SU-DHL-6 (cell line): ENCODE measurements around the gene TMEM9B.

ENCODE experiments used
- H2AFZ ChIP-seq: fragments of 200-600 bp; sonication (generic); 2 replicates; pipeline ENCODE4 v1.6.1; 2014; ENCODE audit warnings: low read depth, mild to moderate bottlenecking, moderate library complexity, mixed read lengths, antibody characterized with exemption, low read length; ENCODE audit not compliant: severe bottlenecking
- H3F3A ChIP-seq: fragments of 200-600 bp; shearing (Covaris generic); 2 replicates; pipeline ENCODE4 v1.6.0; 2016; ENCODE audit warnings: antibody characterized with exemption, mild to moderate bottlenecking; ENCODE audit not compliant: insufficient read depth
- H3K27ac ChIP-seq: fragments of 200-600 bp; sonication (generic); 2 replicates; pipeline ENCODE4 v1.5.1; 2016; ENCODE audit warnings: low read depth, mild to moderate bottlenecking, low read length, moderate library complexity, mixed read lengths
- H3K27me3 ChIP-seq: fragments of 200-600 bp; sonication (generic), shearing (Covaris generic); 2 replicates; pipeline ENCODE4 v1.6.0; 2014; ENCODE audit warnings: mild to moderate bottlenecking, low read length
- H3K36me3 ChIP-seq: fragments of 200-600 bp; sonication (generic); 2 replicates; pipeline ENCODE4 v1.6.1; 2014; ENCODE audit warnings: mild to moderate bottlenecking, low read length, mixed read lengths
- H3K4me2 ChIP-seq: fragments of 300-600, 200-600 bp; shearing (Covaris generic), sonication (generic); 2 replicates; pipeline ENCODE4 v1.6.0; 2014; ENCODE audit warnings: low read length, low read depth, mild to moderate bottlenecking; ENCODE audit not compliant: poor library complexity, severe bottlenecking
- H3K4me3 ChIP-seq: fragments of 200-600 bp; sonication (generic); 2 replicates; pipeline ENCODE4 v1.5.1; 2014; ENCODE audit warnings: antibody characterized with exemption, low read length, mild to moderate bottlenecking, mixed read lengths; ENCODE audit not compliant: insufficient read depth, poor library complexity, severe bottlenecking
- H3K79me2 ChIP-seq: fragments of 200-600 bp; sonication (generic); 2 replicates; pipeline ENCODE4 v1.6.1; 2014; ENCODE audit warnings: mild to moderate bottlenecking, low read length, moderate library complexity; ENCODE audit not compliant: insufficient read depth
- H3K9ac ChIP-seq: fragments of 200-600 bp; sonication (generic); 2 replicates; pipeline ENCODE4 v1.7.0; 2014; ENCODE audit warnings: mild to moderate bottlenecking, low read length
- H3K9me2 ChIP-seq: fragments of 200-600 bp; sonication (generic); replicated peaks from 2 replicates; pipeline ENCODE4 v1.6.1; 2014; ENCODE audit warnings: low read length; ENCODE audit not compliant: insufficient read depth
- H3K9me3 ChIP-seq: fragments of 200-600 bp; sonication (generic); 2 replicates; pipeline ENCODE4 v1.6.1; 2014; ENCODE audit warnings: low read length, mixed read lengths; ENCODE audit not compliant: insufficient read depth
- H4K20me1 ChIP-seq: fragments of 200-600 bp; sonication (generic); 2 replicates; pipeline ENCODE4 v1.6.1; 2014; ENCODE audit warnings: low read depth, mild to moderate bottlenecking, antibody characterized with exemption, low read length, moderate library complexity, mixed read lengths
- CTCF ChIP-seq: fragments of 200-600 bp; sonication (generic); IDR thresholded peaks from one replicate; pipeline ENCODE4 v1.5.1; 2017; ENCODE audit warnings: antibody characterized with exemption, mild to moderate bottlenecking, low read length, moderate library complexity; ENCODE audit not compliant: insufficient read depth, poor library complexity, severe bottlenecking
- EZH2phosphoT487 ChIP-seq: fragments of 200-600 bp; sonication (generic), shearing (Covaris generic); conservative IDR thresholded peaks from 2 replicates; pipeline ENCODE4 v1.6.1; 2018; ENCODE audit warnings: mild to moderate bottlenecking, antibody characterized with exemption, low read length, moderate library complexity, mixed read lengths

TMEM9B gene

GRCh38 chr11:8998017-8998416 is 33.8 kb upstream of the TMEM9B start:
- Histone ChIP-seq H3K4me2 (no peak overlapping the region), H3F3A (no peaks in the 10 kb centered on the region), H4K20me1 (no peaks in the 10 kb centered on the region), H3K9ac (no peak overlapping the region), H2AFZ (no peak overlapping the region), H3K9me2 (no peaks in the 10 kb centered on the region), H3K9me3 (no peaks in the 10 kb centered on the region), H3K27me3 (no peaks in the 10 kb centered on the region), H3K79me2 (no peaks in the 10 kb centered on the region), H3K4me3 (no peak overlapping the region), H3K36me3 (no peaks in the 10 kb centered on the region), H3K27ac (no peak overlapping the region)
- no peak for TF ChIP-seq EZH2phosphoT487
- no peak for TF ChIP-seq CTCF

GRCh38 chr11:8997451-8997850 is 33.2 kb upstream of the TMEM9B start:
- no peak for TF ChIP-seq CTCF
- TF ChIP-seq EZH2phosphoT487: no peak
- H3K4me2 ChIP-seq: no peak overlapping the region
- H3K9me2 ChIP-seq: no peaks in the 10 kb centered on the region
- H3F3A ChIP-seq: no peaks in the 10 kb centered on the region
- no peaks in the 10 kb centered on the region for H3K9me3 ChIP-seq
- no peaks in the 10 kb centered on the region for H3K36me3 ChIP-seq
- no peaks in the 10 kb centered on the region for H3K27me3 ChIP-seq
- H3K27ac ChIP-seq: no peak overlapping the region
- H2AFZ ChIP-seq: no peak overlapping the region
- no peak overlapping the region for H3K4me3 ChIP-seq
- no peak overlapping the region for H3K9ac ChIP-seq
- H3K79me2 ChIP-seq: no peaks in the 10 kb centered on the region
- no peaks in the 10 kb centered on the region for H4K20me1 ChIP-seq

GRCh38 chr11:8989453-8989852 is 25.2 kb upstream of the TMEM9B start:
- H2AFZ ChIP-seq: no peak overlapping the region
- H4K20me1 ChIP-seq: no peaks in the 10 kb centered on the region
- H3K79me2 ChIP-seq: no peaks in the 10 kb centered on the region
- H3K27ac ChIP-seq: no peak overlapping the region
- no peaks in the 10 kb centered on the region for H3F3A ChIP-seq
- TF ChIP-seq CTCF: no peak
- TF ChIP-seq EZH2phosphoT487: no peak
- no peaks in the 10 kb centered on the region for H3K9me3 ChIP-seq
- no peaks in the 10 kb centered on the region for H3K9me2 ChIP-seq
- no peak overlapping the region for H3K4me2 ChIP-seq
- no peaks in the 10 kb centered on the region for H3K36me3 ChIP-seq
- H3K9ac ChIP-seq: no peak overlapping the region
- no peak overlapping the region for H3K4me3 ChIP-seq
- H3K27me3 ChIP-seq: no peaks in the 10 kb centered on the region
